LNCaP clone FGC (cell line): ENCODE data around the gene LCE5A.

Experiments used
- DNase-seq: peaks from one replicate; pipeline ENCODE4 v3.0.0-alpha.2; 2011; ENCODE audit warnings: low read depth
- H3K4me3 ChIP-seq: 2 replicates; pipeline ENCODE4 v1.5.1; 2011; ENCODE audit warnings: mild to moderate bottlenecking, low read depth, low read length, control low read depth
- CTCF ChIP-seq: IDR thresholded peaks from 2 replicates; pipeline ENCODE4 v1.5.1; 2012; ENCODE audit warnings: mild to moderate bottlenecking; ENCODE audit not compliant: control insufficient read depth, insufficient read depth; ENCODE audit errors: extremely low read depth

The LCE5A gene

DNA sequence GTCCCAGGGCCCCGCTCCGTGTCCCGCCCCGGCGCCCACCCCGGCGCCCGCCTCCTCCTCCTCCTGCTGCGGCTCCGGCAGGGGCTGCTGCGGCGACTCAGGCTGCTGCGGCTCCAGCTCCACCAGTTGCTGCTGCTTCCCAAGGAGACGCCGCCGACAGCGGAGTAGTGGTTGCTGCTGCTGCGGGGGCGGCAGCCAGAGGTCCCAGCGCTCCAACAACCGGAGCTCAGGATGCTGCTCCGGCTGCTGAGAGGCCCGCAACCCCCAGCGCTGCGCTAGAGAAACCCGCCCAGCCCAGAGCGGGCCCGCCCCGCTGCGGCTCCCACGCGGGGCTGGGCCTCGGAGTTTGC, 4.8 kb downstream of the LCE5A start:
- no peak for TF ChIP-seq CTCF
- DNase-seq = no peak
- H3K4me3 ChIP-seq = no peak overlapping the region

GRCh38 chr1:152516082-152516481, 5.5 kb downstream of the LCE5A start:
- TF ChIP-seq CTCF = no peak
- no peak overlapping the region for H3K4me3 ChIP-seq
- no peak for DNase-seq

- no peak for DNase-seq
- no peak overlapping the region for H3K4me3 ChIP-seq
- no peak for TF ChIP-seq CTCF
Observed at GRCh38 chr1:152517237-152517811, 6.7 kb downstream of the LCE5A start.

DNA sequence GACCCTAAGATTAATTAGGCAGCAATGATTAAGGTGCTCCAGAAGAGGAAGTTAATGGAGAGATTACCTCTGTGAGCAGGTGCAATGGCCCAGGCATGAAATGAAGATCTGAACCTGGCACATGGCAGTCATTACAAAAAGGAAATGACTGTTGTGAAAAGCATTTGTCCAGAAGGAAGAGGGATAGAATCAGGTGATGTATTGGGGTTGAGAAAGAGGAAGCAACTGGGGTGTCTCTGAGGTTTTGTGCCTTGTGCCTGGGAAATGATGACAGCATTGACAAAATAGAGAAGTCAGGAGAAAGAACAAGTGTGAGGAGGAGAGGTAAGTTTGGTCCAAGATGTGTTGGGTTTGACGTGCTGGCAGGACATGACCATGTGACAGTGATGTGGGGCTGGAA, 9.2 kb downstream of the LCE5A start:
- H3K4me3 ChIP-seq = no peak overlapping the region
- TF ChIP-seq CTCF = no peak

GRCh38 chr1:152520561-152521090, 10.0 kb downstream of the LCE5A start:
- DNase-seq = no peak
- no peak overlapping the region for H3K4me3 ChIP-seq
- no peak for TF ChIP-seq CTCF

More for the DNA sequence above, 9.2 kb downstream of the LCE5A start:
- DNase-seq = no peak

GRCh38 chr1:152525080-152525641, 14.6 kb downstream of the LCE5A start:
- H3K4me3 ChIP-seq = no peak overlapping the region
- DNase-seq = no peak
- TF ChIP-seq CTCF = no peak
